K562 (cell line): ENCODE results near the gene NRCAM. TPM values are rescaled to one million over a fixed set of nuclear protein-coding genes. Genes with fewer than 3 reads are reported as not detected.

Experiments used
- ATAC-seq: fragments of 200-7000 bp; cut with Tn5 transposase; 3 replicates; pipeline ENCODE4 v1.9.1; 2020; ENCODE audit warnings: moderate library complexity
- BruUV-seq: library from RNA; stranded (reverse); fragments of 400-500 nt; replicated peaks from 2 replicates; lab custom pipeline; 2021; lab: Mats Ljungman, UMichigan
- CTCF ChIA-PET: fragments of 300-600 bp; formaldehyde crosslinking; extraction: SDS; loops from one replicate; lab custom pipeline; 2021; ENCODE audit warnings: low intra/inter-chr PET ratio; lab: Yijun Ruan, JAX
- POLR2A ChIA-PET: fragments of 300-600, 350-650 bp; sonication (Branson Sonifier 250); formaldehyde crosslinking; extraction: SDS; loops from one replicate; lab custom pipeline; 2021; ENCODE audit warnings: antibody characterized with exemption, inconsistent platforms; lab: Yijun Ruan, JAX
- DNase-seq, 4 experiments: peaks; one replicate each; pipeline versions ENCODE4 v3.0.0 to v3.0.0-alpha.2; 2011 to 2018; ENCODE audit warnings: low spot score in 3 of 4, mixed read lengths in 3 of 4; ENCODE audit errors: extremely low read depth in 1 of 4
- FAIRE-seq: peaks from 2 replicates; lab custom pipeline; 2011; peaks lifted over from hg19 to GRCh38; lab: Jason Lieb, UNC
- H2AFZ ChIP-seq: 2 replicates; pipeline ENCODE4 v1.6.0; 2011; ENCODE audit warnings: low read depth, low read length, control low read depth, inconsistent platforms
- H3K27ac ChIP-seq: fragments of 200-600 bp; 3 replicates; pipeline ENCODE4 v1.8.0; 2011; ENCODE audit warnings: low read depth, mild to moderate bottlenecking, control low read depth, inconsistent platforms, low read length, moderate library complexity, mixed read lengths; ENCODE audit errors: extremely low read depth
- H3K27me3 ChIP-seq, 2 experiments: fragments of 300-600 bp in 1 of 2; 2 replicates in 1 of 2; 3 replicates in 1 of 2; pipeline versions ENCODE4 v1.6.0 to v1.8.0; 2011; ENCODE audit warnings: inconsistent platforms in 2 of 2, low read length in 2 of 2, mild to moderate bottlenecking in 1 of 2, mixed read lengths in 1 of 2, moderate library complexity in 1 of 2; ENCODE audit not compliant: control insufficient read depth in 2 of 2, insufficient read depth in 2 of 2
- H3K36me3 ChIP-seq: fragments of 300-600 bp; 3 replicates; pipeline ENCODE4 v1.8.0; 2011; ENCODE audit warnings: mild to moderate bottlenecking, low read length, inconsistent platforms; ENCODE audit not compliant: control insufficient read depth, insufficient read depth
- H3K4me1 ChIP-seq, 2 experiments: fragments of 200-600 bp in 1 of 2; replicated peaks in 1 of 2; 2 replicates in 1 of 2; 3 replicates in 1 of 2; pipeline versions ENCODE4 v1.5.1 to v1.8.0; 2011; ENCODE audit warnings: inconsistent platforms in 2 of 2, low read length in 2 of 2, mild to moderate bottlenecking in 1 of 2, mixed read lengths in 1 of 2, moderate library complexity in 1 of 2; ENCODE audit not compliant: control insufficient read depth in 2 of 2, insufficient read depth in 2 of 2
- H3K4me2 ChIP-seq: 2 replicates; pipeline ENCODE4 v1.6.1; 2011; ENCODE audit warnings: low read length, control low read depth, inconsistent platforms, mixed read lengths; ENCODE audit not compliant: insufficient read depth
- H3K4me3 ChIP-seq: fragments of 200-600 bp; sonication (generic), shearing (Covaris generic); 2 replicates; pipeline ENCODE4 v1.5.1; 2016; ENCODE audit warnings: control low read depth, inconsistent platforms
- H3K79me2 ChIP-seq: fragments of 200-600 bp; 3 replicates; pipeline ENCODE4 v1.8.0; 2011; ENCODE audit warnings: low read length, inconsistent platforms; ENCODE audit not compliant: control insufficient read depth, insufficient read depth
- H3K9ac ChIP-seq, 2 experiments: 2 replicates each; pipeline versions ENCODE4 v1.6.0 to v1.6.1; 2011; ENCODE audit warnings: low read depth in 2 of 2, low read length in 2 of 2, control low read depth in 1 of 2, inconsistent platforms in 1 of 2, mild to moderate bottlenecking in 1 of 2, mixed read lengths in 1 of 2; ENCODE audit not compliant: insufficient read depth in 1 of 2
- H3K9me1 ChIP-seq: one replicate; pipeline ENCODE4 v1.6.0; 2011; ENCODE audit warnings: inconsistent platforms, mild to moderate bottlenecking, low read length, moderate library complexity; ENCODE audit not compliant: control insufficient read depth, insufficient read depth
- H3K9me3 ChIP-seq: replicated peaks from 2 replicates; pipeline ENCODE4 v1.5.1; 2011; ENCODE audit warnings: low read depth, low read length, inconsistent platforms; ENCODE audit not compliant: control insufficient read depth, insufficient read depth
- H4K20me1 ChIP-seq: replicated peaks from 2 replicates; pipeline ENCODE4 v1.6.1; 2011; ENCODE audit warnings: low read length, inconsistent platforms, mixed read lengths; ENCODE audit not compliant: control insufficient read depth, insufficient read depth
- GATA2 ChIP-seq: sonication (generic); formaldehyde crosslinking; IDR thresholded peaks from 2 replicates; pipeline ENCODE4 v1.4.0; 2020; ENCODE audit warnings: mild to moderate bottlenecking, missing genetic modification reagents
- GATAD2A ChIP-seq: fragments of 450-650 bp; IDR thresholded peaks from 2 replicates; pipeline ENCODE4 v1.6.1; 2017
- HNRNPLL ChIP-seq: fragments of 200-400 bp; formaldehyde crosslinking; IDR thresholded peaks from 2 replicates; pipeline ENCODE4 v1.6.1; 2017; ENCODE audit warnings: low read length, low read depth, mild to moderate bottlenecking; ENCODE audit not compliant: poor library complexity, severe bottlenecking
- MIER1 ChIP-seq: fragments of 450-650 bp; IDR thresholded peaks from 2 replicates; pipeline ENCODE4 v1.6.1; 2016; ENCODE audit warnings: antibody characterized with exemption, mild to moderate bottlenecking, low read depth
- MLLT1 ChIP-seq, 2 experiments: fragments of 450-650 bp; IDR thresholded peaks; 2 replicates each; pipeline ENCODE4 v1.6.1; 2016
- MTA2 ChIP-seq: fragments of 450-650 bp; IDR thresholded peaks from 2 replicates; pipeline ENCODE4 v1.6.1; 2016; ENCODE audit warnings: low read depth
- SMAD1 ChIP-seq: fragments of 150-350 bp; IDR thresholded peaks from 2 replicates; pipeline ENCODE4 v1.6.1; 2014; ENCODE audit warnings: low read length, low read depth; ENCODE audit not compliant: partially characterized antibody
- SNRNP70 ChIP-seq: fragments of 200-400 bp; formaldehyde crosslinking; optimal IDR thresholded peaks from 2 replicates; pipeline ENCODE3; 2017; ENCODE audit warnings: low read depth, low read length
- ZBTB17 ChIP-seq: fragments of 450-650 bp; formaldehyde crosslinking; IDR thresholded peaks from 2 replicates; pipeline ENCODE4 v1.4.0; 2020; ENCODE audit warnings: mild to moderate bottlenecking
- ZBTB49 ChIP-seq: sonication (generic); formaldehyde crosslinking; IDR thresholded peaks from 2 replicates; pipeline ENCODE4 v1.8.0; 2022; ENCODE audit warnings: missing genetic modification reagents, mild to moderate bottlenecking, borderline replicate concordance
- ZNF12 ChIP-seq: sonication (generic); formaldehyde crosslinking; IDR thresholded peaks from 2 replicates; pipeline ENCODE4 v1.4.0; 2020; ENCODE audit warnings: mild to moderate bottlenecking, missing genetic modification reagents
- ZNF347 ChIP-seq: fragments of 450-650 bp; formaldehyde crosslinking; IDR thresholded peaks from 2 replicates; pipeline ENCODE4 v1.4.0; 2020; ENCODE audit warnings: low read depth, mild to moderate bottlenecking, moderate library complexity
- ZNF398 ChIP-seq: fragments of 250-450 bp; sonication (Bioruptor Pico); IDR thresholded peaks from 2 replicates; pipeline ENCODE4 v1.8.0; 2021; ENCODE audit warnings: moderate library complexity, mild to moderate bottlenecking, inconsistent platforms
- ZNF740 ChIP-seq, 3 experiments: fragments of 200-800 bp in 1 of 3; sonication (Bioruptor generic) in 1 of 3; sonication (generic) in 1 of 3; formaldehyde crosslinking in 1 of 3; IDR thresholded peaks; 2 replicates each; pipeline versions ENCODE4 v1.6.1 to v1.8.0; 2016 to 2022; ENCODE audit warnings: mild to moderate bottlenecking in 2 of 3, missing compliant biosample characterization in 2 of 3, missing genetic modification characterization in 2 of 3, missing genetic modification reagents in 1 of 3
- ZNF75A ChIP-seq: fragments of 450-650 bp; formaldehyde crosslinking; IDR thresholded peaks from 2 replicates; pipeline ENCODE4 v1.4.0; 2020; ENCODE audit warnings: mild to moderate bottlenecking
- ZNF77 ChIP-seq: fragments of 250-450 bp; sonication (Bioruptor Pico); IDR thresholded peaks from 2 replicates; pipeline ENCODE4 v1.5.0; 2020
- WGBS: fragments of 100-300 bp; shearing (Covaris generic); methylation state at CpG from one replicate; pipeline ENCODE4 v1.1.6; 2016; ENCODE audit warnings: low coverage, mixed read lengths; ENCODE audit not compliant: insufficient coverage; ENCODE audit errors: missing lambda C conversion rate; 5-methylcytosine and 5-hydroxymethylcytosine counted together
- in situ Hi-C: fragments of 300-500 bp; cut with MboI; formaldehyde crosslinking; loops from 4 replicates; pipeline ENCODE4 v1.15.0; 2018; ENCODE audit warnings: inconsistent platforms, mixed read lengths
- intact Hi-C: fragments of 100-400 bp; cut with micrococcal nuclease; formaldehyde crosslinking; loops from 2 replicates; pipeline ENCODE4 v1.14.2; 2022
- polyA plus RNA-seq, 8 experiments: library from polyadenylated mRNA; depleted of rRNA in 4 of 8; stranded (reverse) in 5 of 8; unstranded in 3 of 8; fragments of >200 nt; fragmentation: Nextera tagmentation in 2 of 8; fragmentation: Illumina TruSeq in 1 of 8; extraction: Ambion mirVana in 2 of 8; extraction: Trizol in 1 of 8; gene quantifications; 2 replicates each; pipeline versions ENCODE4 v1.2.1 to v1.2.3, GENCODE V29; 2011 to 2014; ENCODE audit warnings: inconsistent platforms in 1 of 8, missing spikeins in 1 of 8
- total RNA-seq, 7 experiments: library from RNA; depleted of rRNA in 6 of 7; stranded (reverse); fragments of >200 nt in 6 of 7; fragmentation: Illumina TruSeq in 2 of 7; extraction: Trizol in 2 of 7; gene quantifications; 2 replicates each; pipeline versions ENCODE4 v1.2.1 to v1.2.3, GENCODE V29; 2011 to 2021; ENCODE audit warnings: low replicate concordance in 1 of 7

NRCAM gene
- total and polyA plus RNA-seq, 9 of the 15 experiments (the other 6 are each of a cell fraction or from before 2014, with no cell fraction given) = 0.03 to 0.54 (median 0.12) TPM; not detected in 1

- TF ChIP-seq ZNF77 = no peak
- no peak for TF ChIP-seq GATAD2A
- TF ChIP-seq ZBTB17 (CRISPR knock-in tag) = no peak
- TF ChIP-seq, all 486 proteins: peak for 0
Measured at GRCh38 chr7:108164342-108164741, 291.9 kb downstream of the NRCAM start (continued).

GRCh38 chr7:108158776-108159175 is 297.5 kb downstream of the NRCAM start:
- Histone ChIP-seq H3K9me3 (no peaks in the 10 kb centered on the region), H3K4me2 (no peak overlapping the region), H3K9me1 (no peaks in the 10 kb centered on the region), H2AFZ (no peak overlapping the region), H4K20me1 (no peaks in the 10 kb centered on the region), H3K4me1 (no peaks in the 10 kb centered on the region), H3K27me3 (peaks cover 0 to 5% of the 10 kb centered on the region in 2 experiments; a peak in 2 of 5 replicates), H3K36me3 (no peaks in the 10 kb centered on the region), H3K4me3 (no peak overlapping the region), H3K27ac (no peak overlapping the region), H3K79me2 (no peaks in the 10 kb centered on the region), H3K9ac (no peak overlapping the region)
- intact Hi-C loops (no loop called here), in situ Hi-C loops (no loop called here)
- 0% methylated on average over 1 of the region's 1 CpG for WGBS
- no TSS peak for BruUV-seq
- ATAC-seq (no peak), DNase-seq (no peak), FAIRE-seq (no peak)
- ChIA-PET CTCF (no interaction called here), POLR2A (no interaction called here)
- TF ChIP-seq SNRNP70 (no peak), ZNF75A (CRISPR knock-in tag) (no peak), ZNF12 (no peak), ZBTB49 (no peak), MTA2 (no peak), HNRNPLL (no peak), ZNF347 (no peak), ZNF740 (CRISPR knock-in tag; IDR thresholded peaks at IDR 0.05) (no peak), ZNF740 (tag; IDR thresholded peaks at IDR 0.05) (no peak), ZNF398 (no peak), MLLT1 (IDR thresholded peaks at IDR 0.05) (no peak), GATA2 (CRISPR knock-in tag) (no peak), SMAD1 (no peak), MIER1 (no peak)
